DND-41 (cell line): ENCODE data around the gene ANKS1B.

Source experiments
- ATAC-seq: fragments of 200-7000 bp; cut with Tn5 transposase; 3 replicates; pipeline ENCODE4 v1.9.1; 2021; ENCODE audit warnings: low read depth; ENCODE audit not compliant: insufficient read depth
- DNase-seq: peaks from one replicate; pipeline ENCODE4 v3.0.0-alpha.2; 2020
- H2AFZ ChIP-seq: 2 replicates; pipeline ENCODE4 v1.6.0; 2012; ENCODE audit warnings: low read depth, low read length
- H3K27ac ChIP-seq: 2 replicates; pipeline ENCODE4 v1.5.1; 2012; ENCODE audit warnings: low read length, inconsistent platforms
- H3K27me3 ChIP-seq: fragments of 200-600 bp; sonication (generic); 2 replicates; pipeline ENCODE4 v1.6.0; 2012; ENCODE audit warnings: low read length, mild to moderate bottlenecking, inconsistent platforms; ENCODE audit not compliant: insufficient read depth, poor library complexity
- H3K36me3 ChIP-seq: 2 replicates; pipeline ENCODE4 v1.5.1; 2012; ENCODE audit warnings: low read length, inconsistent platforms; ENCODE audit not compliant: insufficient read depth
- H3K4me1 ChIP-seq: 2 replicates; pipeline ENCODE4 v1.5.1; 2012; ENCODE audit warnings: mild to moderate bottlenecking, low read length; ENCODE audit not compliant: insufficient read depth
- H3K4me2 ChIP-seq: 2 replicates; pipeline ENCODE4 v1.6.0; 2012; ENCODE audit warnings: mild to moderate bottlenecking, moderate library complexity, low read length, inconsistent platforms; ENCODE audit not compliant: insufficient read depth
- H3K4me3 ChIP-seq, 2 experiments: fragments of 200-600 bp in 1 of 2; shearing (Covaris generic) in 1 of 2; 2 replicates each; pipeline ENCODE4 v1.5.1; 2012 to 2016; ENCODE audit warnings: inconsistent platforms in 2 of 2, low read length in 2 of 2, mild to moderate bottlenecking in 2 of 2, low read depth in 1 of 2, moderate library complexity in 1 of 2
- H3K79me2 ChIP-seq: 2 replicates; pipeline ENCODE4 v1.6.0; 2012; ENCODE audit warnings: low read length, inconsistent platforms; ENCODE audit not compliant: insufficient read depth
- H3K9ac ChIP-seq: 2 replicates; pipeline ENCODE4 v1.6.0; 2012; ENCODE audit warnings: low read depth, mild to moderate bottlenecking, inconsistent platforms, low read length, moderate library complexity
- H3K9me3 ChIP-seq: 2 replicates; pipeline ENCODE4 v1.5.1; 2012; ENCODE audit warnings: low read length, moderate library complexity, mild to moderate bottlenecking, inconsistent platforms; ENCODE audit not compliant: insufficient read depth, severe bottlenecking
- H4K20me1 ChIP-seq: 2 replicates; pipeline ENCODE4 v1.6.0; 2012; ENCODE audit warnings: low read length; ENCODE audit not compliant: insufficient read depth
- CTCF ChIP-seq: IDR thresholded peaks from 2 replicates; pipeline ENCODE4 v1.5.1; 2012; ENCODE audit warnings: borderline replicate concordance, low read length, moderate library complexity, mild to moderate bottlenecking; ENCODE audit not compliant: poor library complexity, severe bottlenecking; ENCODE audit errors: extremely low read depth
- EZH2 ChIP-seq: IDR thresholded peaks from 3 replicates; pipeline ENCODE4 v1.6.1; 2012; ENCODE audit warnings: borderline replicate concordance, low read depth, mild to moderate bottlenecking, moderate library complexity, low read length, inconsistent platforms; ENCODE audit not compliant: severe bottlenecking

The ANKS1B gene

DNA sequence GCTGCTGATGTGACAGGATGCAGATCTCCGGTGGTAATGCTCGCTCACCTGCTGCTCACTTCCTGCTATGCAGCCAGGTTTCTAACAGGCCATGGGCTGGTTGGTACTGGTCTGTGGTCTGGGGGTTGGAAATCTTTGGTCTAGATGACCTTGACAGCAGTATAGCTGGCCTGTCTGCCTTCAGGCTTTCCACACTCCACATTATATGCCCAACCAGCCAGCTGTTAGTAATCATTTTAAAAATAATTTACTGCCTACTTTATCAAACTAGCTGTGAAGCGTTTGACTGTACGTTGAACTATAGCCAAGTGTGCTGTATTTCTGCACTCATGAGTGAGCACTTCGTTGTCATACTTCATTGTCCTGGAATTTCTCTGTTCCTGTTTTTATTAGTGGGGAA, 761.2 kb downstream of the ANKS1B start:
- TF ChIP-seq CTCF (no peak), EZH2 (no peak)
- H3K9ac ChIP-seq, result no peak overlapping the region
- no peak overlapping the region for H2AFZ ChIP-seq
- H3K9me3 ChIP-seq, result no peaks in the 10 kb centered on the region
- no peaks in the 10 kb centered on the region for H3K36me3 ChIP-seq
- H3K4me2 ChIP-seq, result no peak overlapping the region
- no peaks in the 10 kb centered on the region for H3K79me2 ChIP-seq
- no peaks in the 10 kb centered on the region for H3K4me1 ChIP-seq
- no peak overlapping the region for H3K27ac ChIP-seq
- no peak for ATAC-seq
- no peaks in the 10 kb centered on the region for H3K27me3 ChIP-seq
- no peaks in the 10 kb centered on the region for H4K20me1 ChIP-seq
- no peak overlapping the region for H3K4me3 ChIP-seq
- DNase-seq, result no peak

DNA sequence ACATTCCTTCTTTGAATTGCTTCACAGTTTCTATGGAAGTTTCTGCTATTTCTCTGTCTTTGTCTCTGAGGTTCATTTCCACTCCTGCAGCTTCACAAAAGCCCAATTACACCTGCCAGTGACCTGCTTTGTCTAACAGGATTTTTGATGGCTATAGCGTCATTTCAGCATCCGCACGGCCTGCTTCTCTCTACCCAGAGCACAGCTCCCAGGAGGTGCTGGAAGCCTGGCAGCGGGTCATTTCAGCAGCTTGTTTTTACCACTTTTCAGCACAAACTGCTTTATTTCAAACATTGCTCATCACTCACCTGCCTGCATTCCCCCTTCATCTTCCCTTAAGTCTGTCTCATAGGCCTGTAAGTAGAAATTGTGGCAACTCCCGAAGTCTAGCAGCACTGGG, 771.7 kb downstream of the ANKS1B start:
- Histone ChIP-seq H3K9me3 (no peaks in the 10 kb centered on the region), H3K36me3 (no peaks in the 10 kb centered on the region), H3K4me1 (no peaks in the 10 kb centered on the region), H3K9ac (no peak overlapping the region), H4K20me1 (no peaks in the 10 kb centered on the region), H3K27me3 (no peaks in the 10 kb centered on the region), H3K27ac (no peak overlapping the region), H3K4me3 (no peak overlapping the region), H2AFZ (no peak overlapping the region), H3K79me2 (no peaks in the 10 kb centered on the region), H3K4me2 (no peak overlapping the region)
- no peak for ATAC-seq
- no peak for DNase-seq
- TF ChIP-seq CTCF (no peak), EZH2 (no peak)

- H3K9me3 ChIP-seq, result no peaks in the 10 kb centered on the region
- H3K4me3 ChIP-seq, result no peak overlapping the region
- no peak overlapping the region for H3K4me2 ChIP-seq
- no peaks in the 10 kb centered on the region for H3K4me1 ChIP-seq
- H3K79me2 ChIP-seq, result no peaks in the 10 kb centered on the region
- H3K27ac ChIP-seq, result no peak overlapping the region
- H4K20me1 ChIP-seq, result no peaks in the 10 kb centered on the region
- ATAC-seq (no peak), DNase-seq (no peak)
- TF ChIP-seq EZH2 (no peak), CTCF (no peak)
- no peak overlapping the region for H2AFZ ChIP-seq
- no peaks in the 10 kb centered on the region for H3K27me3 ChIP-seq
- H3K9ac ChIP-seq, result no peak overlapping the region
- H3K36me3 ChIP-seq, result no peaks in the 10 kb centered on the region
Observed at GRCh38 chr12:99212275-99212674, 772.5 kb downstream of the ANKS1B start.

- no peak overlapping the region for H3K4me2 ChIP-seq
- no peaks in the 10 kb centered on the region for H3K9me3 ChIP-seq
- H3K4me3 ChIP-seq, result no peak overlapping the region
- H3K36me3 ChIP-seq, result no peaks in the 10 kb centered on the region
- no peak overlapping the region for H3K27ac ChIP-seq
- no peak for DNase-seq
- ATAC-seq, result no peak
- H4K20me1 ChIP-seq, result no peaks in the 10 kb centered on the region
- no peaks in the 10 kb centered on the region for H3K27me3 ChIP-seq
- TF ChIP-seq CTCF, result no peak
- TF ChIP-seq EZH2, result no peak
- no peaks in the 10 kb centered on the region for H3K79me2 ChIP-seq
- H3K4me1 ChIP-seq, result no peaks in the 10 kb centered on the region
- no peak overlapping the region for H3K9ac ChIP-seq
- no peak overlapping the region for H2AFZ ChIP-seq
Observed at GRCh38 chr12:99205111-99205510, 779.6 kb downstream of the ANKS1B start.
